HepG2 (cell line): ENCODE measurements around the gene RFXANK. TPM values are rescaled to one million over a fixed set of nuclear protein-coding genes. Genes with fewer than 3 reads are reported as not detected.

Experiments
- ATAC-seq: fragments of 200-7000 bp; cut with Tn5 transposase; 3 replicates; pipeline ENCODE4 v1.9.1; 2020; ENCODE audit warnings: mild to moderate bottlenecking, moderate library complexity
- BruUV-seq: library from RNA; stranded (reverse); fragments of 400-500 nt; replicated peaks from 2 replicates; lab custom pipeline; 2021; lab: Mats Ljungman, UMichigan
- CTCF ChIA-PET: fragments of 300-600 bp; formaldehyde crosslinking; extraction: SDS; loops from one replicate; lab custom pipeline; 2021; ENCODE audit warnings: low total read pairs, inconsistent platforms, low intra/inter-chr PET ratio; lab: Yijun Ruan, JAX
- POLR2A ChIA-PET: fragments of 350-600 bp; sonication (Branson Sonifier 250); formaldehyde crosslinking; loops from one replicate; lab custom pipeline; 2020; ENCODE audit warnings: antibody characterized with exemption, inconsistent platforms; lab: Yijun Ruan, JAX
- DNase-seq: peaks from one replicate; pipeline ENCODE4 v3.0.0-alpha.2; 2015; ENCODE audit warnings: low spot score
- FAIRE-seq: peaks from 3 replicates; lab custom pipeline; 2011; peaks lifted over from hg19 to GRCh38; lab: Jason Lieb, UNC
- H2AFZ ChIP-seq: one replicate; pipeline ENCODE4 v1.6.1; 2011; ENCODE audit warnings: low read length, inconsistent platforms
- H3K27ac ChIP-seq: fragments of 300-600 bp; 3 replicates; pipeline ENCODE4 v1.8.0; 2011; ENCODE audit warnings: mixed run types, mild to moderate bottlenecking, mixed read lengths, low read length, inconsistent platforms; ENCODE audit not compliant: insufficient read depth; ENCODE audit errors: extremely low read length
- H3K27me3 ChIP-seq, 2 experiments: fragments of 200-600 bp in 1 of 2; 2 replicates in 1 of 2; 3 replicates in 1 of 2; pipeline versions ENCODE4 v1.6.0 to v1.8.0; 2011; ENCODE audit warnings: low read length in 2 of 2, mild to moderate bottlenecking in 2 of 2, moderate library complexity in 2 of 2, inconsistent platforms in 1 of 2; ENCODE audit not compliant: insufficient read depth in 2 of 2, control insufficient read depth in 1 of 2
- H3K36me3 ChIP-seq, 2 experiments: fragments of 200-600 bp in 1 of 2; replicated peaks in 1 of 2; 2 replicates in 1 of 2; 3 replicates in 1 of 2; pipeline versions ENCODE4 v1.5.1 to v1.8.0; 2011; ENCODE audit warnings: low read length in 2 of 2, inconsistent platforms in 1 of 2; ENCODE audit not compliant: insufficient read depth in 2 of 2, control insufficient read depth in 1 of 2
- H3K4me1 ChIP-seq: 2 replicates; pipeline ENCODE4 v1.5.1; 2012; ENCODE audit warnings: low read length, inconsistent platforms; ENCODE audit not compliant: insufficient read depth
- H3K4me2 ChIP-seq: 2 replicates; pipeline ENCODE4 v1.6.0; 2011; ENCODE audit warnings: low read depth, low read length, inconsistent platforms
- H3K4me3 ChIP-seq, 3 experiments: fragments of 200-600 bp in 1 of 3; sonication (generic), shearing (Covaris generic) in 1 of 3; replicated peaks in 1 of 3; 2 replicates each; pipeline ENCODE4 v1.5.1; 2011 to 2016; ENCODE audit warnings: low read length in 3 of 3, inconsistent platforms in 2 of 3, low read depth in 2 of 3, mild to moderate bottlenecking in 2 of 3, control low read depth in 1 of 3, mixed read lengths in 1 of 3; ENCODE audit not compliant: insufficient read depth in 1 of 3
- H3K79me2 ChIP-seq: one replicate; pipeline ENCODE4 v1.6.1; 2011; ENCODE audit warnings: low read length, inconsistent platforms; ENCODE audit not compliant: insufficient read depth
- H3K9ac ChIP-seq: 2 replicates; pipeline ENCODE4 v1.6.0; 2011; ENCODE audit warnings: mild to moderate bottlenecking, low read depth, low read length, inconsistent platforms; ENCODE audit not compliant: insufficient read depth
- H3K9me3 ChIP-seq: 2 replicates; pipeline ENCODE4 v1.5.1; 2012; ENCODE audit warnings: mild to moderate bottlenecking, low read length
- H4K20me1 ChIP-seq: 2 replicates; pipeline ENCODE4 v1.6.0; 2011; ENCODE audit warnings: inconsistent platforms, mild to moderate bottlenecking, low read length, moderate library complexity; ENCODE audit not compliant: insufficient read depth
- ATF3 ChIP-seq: sonication (generic); formaldehyde crosslinking; IDR thresholded peaks from 2 replicates; pipeline ENCODE4 v1.4.0; 2020; ENCODE audit warnings: missing genetic modification reagents
- GATAD2A ChIP-seq: IDR thresholded peaks from 2 replicates; pipeline ENCODE4 v1.6.1; 2016
- HNF4A ChIP-seq: sonication (generic); formaldehyde crosslinking; IDR thresholded peaks from 2 replicates; pipeline ENCODE4 v1.4.0; 2020; ENCODE audit warnings: missing genetic modification reagents
- KLF12 ChIP-seq: sonication (generic); formaldehyde crosslinking; IDR thresholded peaks from 2 replicates; pipeline ENCODE4 v1.4.0; 2020; ENCODE audit warnings: missing genetic modification reagents, borderline replicate concordance
- MATR3 ChIP-seq: sonication (generic); formaldehyde crosslinking; IDR thresholded peaks from 2 replicates; pipeline ENCODE4 v1.4.0; 2020; ENCODE audit warnings: missing genetic modification reagents
- NCOA1 ChIP-seq: sonication (generic); formaldehyde crosslinking; IDR thresholded peaks from 2 replicates; pipeline ENCODE4 v1.9.0; 2021; ENCODE audit warnings: missing genetic modification reagents
- NFYC ChIP-seq: IDR thresholded peaks from 2 replicates; pipeline ENCODE4 v1.6.1; 2016; ENCODE audit warnings: missing genetic modification reagents, missing compliant biosample characterization
- NONO ChIP-seq, 2 experiments: fragments of 450-650 bp in 1 of 2; sonication (generic) in 1 of 2; formaldehyde crosslinking in 1 of 2; IDR thresholded peaks in 1 of 2; conservative IDR thresholded peaks in 1 of 2; 2 replicates each; pipeline versions ENCODE4 v1.6.1 to v1.8.0; 2017 to 2022; ENCODE audit warnings: mild to moderate bottlenecking in 1 of 2, missing genetic modification reagents in 1 of 2, moderate library complexity in 1 of 2
- RBM22 ChIP-seq: fragments of 200-400 bp; formaldehyde crosslinking; optimal IDR thresholded peaks from 2 replicates; pipeline ENCODE3; 2017; ENCODE audit warnings: mild to moderate bottlenecking, low read length, moderate library complexity
- SSRP1 ChIP-seq: IDR thresholded peaks from 2 replicates; pipeline ENCODE4 v1.6.1; 2016; ENCODE audit warnings: control low read depth
- TRAFD1 ChIP-seq: sonication (generic); formaldehyde crosslinking; IDR thresholded peaks from 2 replicates; pipeline ENCODE4 v1.5.1; 2020; ENCODE audit warnings: missing genetic modification reagents, mild to moderate bottlenecking, borderline replicate concordance
- ZFX ChIP-seq: sonication (generic); formaldehyde crosslinking; IDR thresholded peaks from 2 replicates; pipeline ENCODE4 v1.4.0; 2020; ENCODE audit warnings: mild to moderate bottlenecking, low read depth, missing genetic modification reagents, moderate library complexity
- ZNF547 ChIP-seq: sonication (generic); formaldehyde crosslinking; IDR thresholded peaks from 2 replicates; pipeline ENCODE4 v1.5.1; 2020; ENCODE audit warnings: mild to moderate bottlenecking, missing genetic modification reagents
- WGBS: methylation state at CpG from one replicate; pipeline ENCODE4 v1.1.6; 2017; ENCODE audit warnings: low lambda C conversion rate; 5-methylcytosine and 5-hydroxymethylcytosine counted together
- in situ Hi-C: cut with HindIII; loops from 2 replicates; pipeline ENCODE4 v1.10.0; 2017; ENCODE audit warnings: low pct_unique_long_range_greater_than_20kb; ENCODE audit not compliant: extremely low pct_ligation_motif_present
- intact Hi-C: fragments of 100-400 bp; cut with micrococcal nuclease; formaldehyde crosslinking; loops from one replicate; pipeline ENCODE4 v1.10.0; 2022; ENCODE audit not compliant: unreplicated experiment
- polyA plus RNA-seq, 8 experiments: library from polyadenylated mRNA; depleted of rRNA in 3 of 8; stranded (reverse) in 7 of 8; unstranded in 1 of 8; fragments of >200 nt; fragmentation: Illumina TruSeq in 4 of 8; extraction: Trizol in 4 of 8; gene quantifications; 2 replicates each; pipeline versions ENCODE4 v1.2.1 to v1.2.3, GENCODE V29; 2011 to 2016; ENCODE audit warnings: low read depth in 4 of 8, missing spikeins in 1 of 8, mixed read lengths in 1 of 8; ENCODE audit not compliant: insufficient read depth in 1 of 8
- total RNA-seq, 5 experiments: library from RNA; depleted of rRNA; stranded (reverse); fragments of >200 nt; fragmentation: Illumina TruSeq; extraction: Trizol; gene quantifications; 2 replicates each; pipeline ENCODE4 v1.2.3, GENCODE V29; 2016; ENCODE audit warnings: low read depth in 1 of 5

The RFXANK gene
- total and polyA plus RNA-seq, 2 of the 13 experiments (the other 11 are each of a cell fraction or from before 2014, with no cell fraction given) = 49.9 to 80.7 TPM

- TF ChIP-seq MATR3 (CRISPR knock-in tag) (no peak), KLF12 (CRISPR knock-in tag) (no peak), NFYC (CRISPR knock-in tag) (no peak), HNF4A (no peak), SSRP1 (CRISPR knock-in tag) (no peak), NONO (IDR thresholded peaks at IDR 0.05) (no peak), NONO (CRISPR knock-in tag; conservative IDR thresholded peaks at IDR 0.05) (no peak), ATF3 (no peak), GATAD2A (CRISPR knock-in tag) (no peak), ZFX (CRISPR knock-in tag) (no peak), NCOA1 (CRISPR knock-in tag) (no peak), ZNF547 (CRISPR knock-in tag) (no peak), RBM22 (no peak), TRAFD1 (CRISPR knock-in tag) (no peak)
These were observed 10.5 kb upstream of the RFXANK start for GRCh38 chr19:19181488-19181998.

More at GRCh38 chr19:19181488-19181998, 10.5 kb upstream of the RFXANK start:
- Histone ChIP-seq H3K27ac (no peak overlapping the region), H3K4me2 (no peak overlapping the region), H3K4me3 (no peak overlapping the region), H4K20me1 (no peaks in the 10 kb centered on the region), H3K9me3 (no peaks in the 10 kb centered on the region), H3K79me2 (no peaks in the 10 kb centered on the region), H2AFZ (no peak overlapping the region), H3K27me3 (no peaks in the 10 kb centered on the region), H3K36me3 (peaks cover 3 to 10% of the 10 kb centered on the region in 2 experiments; a peak in 2 of 5 replicates), H3K4me1 (no peaks in the 10 kb centered on the region), H3K9ac (no peak overlapping the region)
- intact Hi-C loops (no loop called here), in situ Hi-C loops (no loop called here)
- CTCF ChIA-PET = no interaction called here
- no peak for DNase-seq
- BruUV-seq = no TSS peak
- FAIRE-seq = no peak
- ATAC-seq = no peak
- POLR2A ChIA-PET = no interaction called here
- 96% methylated on average over 9 of the region's 9 CpGs for WGBS
